ENCODE data around the gene KRABD2.
"Not testable (repeated sequence)": the region's sequence is repeated elsewhere in the genome, so short reads cannot be mapped to it uniquely, and the experiment has no call there.

KRABD2 gene

DNA sequence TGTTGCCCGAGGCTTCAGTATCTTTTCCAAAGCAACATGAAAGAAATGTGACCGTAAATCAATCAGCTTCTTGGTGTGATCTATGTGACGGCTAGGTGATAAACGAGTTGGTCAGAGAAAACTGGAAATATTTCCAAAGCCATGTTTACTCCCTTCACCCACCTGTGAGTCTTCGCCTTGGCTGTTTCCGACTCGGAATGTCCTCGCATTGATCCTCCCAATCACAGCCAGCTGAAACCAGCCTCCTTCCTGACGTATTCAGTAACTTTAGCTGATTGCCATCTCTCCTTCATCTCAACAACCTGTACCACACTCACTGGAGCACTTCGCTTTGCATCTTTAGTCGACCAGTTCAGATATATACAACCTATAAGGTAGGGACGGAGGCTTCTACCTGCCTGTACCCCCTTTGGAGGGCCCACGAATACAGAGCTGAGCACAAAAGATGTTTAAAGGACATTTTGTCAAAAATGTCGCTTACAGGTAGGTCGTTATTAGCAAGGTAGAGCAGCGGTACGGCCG, 705 bp downstream of the KRABD2 start:
- TF ChIP-seq, protein P1, sequence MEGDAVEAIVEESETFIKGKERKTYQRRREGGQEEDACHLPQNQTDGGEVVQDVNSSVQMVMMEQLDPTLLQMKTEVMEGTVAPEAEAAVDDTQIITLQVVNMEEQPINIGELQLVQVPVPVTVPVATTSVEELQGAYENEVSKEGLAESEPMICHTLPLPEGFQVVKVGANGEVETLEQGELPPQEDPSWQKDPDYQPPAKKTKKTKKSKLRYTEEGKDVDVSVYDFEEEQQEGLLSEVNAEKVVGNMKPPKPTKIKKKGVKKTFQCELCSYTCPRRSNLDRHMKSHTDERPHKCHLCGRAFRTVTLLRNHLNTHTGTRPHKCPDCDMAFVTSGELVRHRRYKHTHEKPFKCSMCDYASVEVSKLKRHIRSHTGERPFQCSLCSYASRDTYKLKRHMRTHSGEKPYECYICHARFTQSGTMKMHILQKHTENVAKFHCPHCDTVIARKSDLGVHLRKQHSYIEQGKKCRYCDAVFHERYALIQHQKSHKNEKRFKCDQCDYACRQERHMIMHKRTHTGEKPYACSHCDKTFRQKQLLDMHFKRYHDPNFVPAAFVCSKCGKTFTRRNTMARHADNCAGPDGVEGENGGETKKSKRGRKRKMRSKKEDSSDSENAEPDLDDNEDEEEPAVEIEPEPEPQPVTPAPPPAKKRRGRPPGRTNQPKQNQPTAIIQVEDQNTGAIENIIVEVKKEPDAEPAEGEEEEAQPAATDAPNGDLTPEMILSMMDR (IDR thresholded peaks at IDR 0.05; ENCODE audit: insufficient read depth, low read length, severe bottlenecking), result no peak
- no peaks in the 10 kb centered on the region for H3K27me3 ChIP-seq (ENCODE audit: control insufficient read depth, insufficient read depth, low read length)
- H3K36me3 ChIP-seq (ENCODE audit: control insufficient read depth, insufficient read depth, low read length), result peaks cover 13% of the 10 kb centered on the region
- FAIRE-seq (no peak), DNase-seq (ENCODE audit: low read depth) (peak; percentile 44)
- peak overlapping the region; percentile 67 for H3K4me3 ChIP-seq (ENCODE audit: low read depth, low read length)

DNA sequence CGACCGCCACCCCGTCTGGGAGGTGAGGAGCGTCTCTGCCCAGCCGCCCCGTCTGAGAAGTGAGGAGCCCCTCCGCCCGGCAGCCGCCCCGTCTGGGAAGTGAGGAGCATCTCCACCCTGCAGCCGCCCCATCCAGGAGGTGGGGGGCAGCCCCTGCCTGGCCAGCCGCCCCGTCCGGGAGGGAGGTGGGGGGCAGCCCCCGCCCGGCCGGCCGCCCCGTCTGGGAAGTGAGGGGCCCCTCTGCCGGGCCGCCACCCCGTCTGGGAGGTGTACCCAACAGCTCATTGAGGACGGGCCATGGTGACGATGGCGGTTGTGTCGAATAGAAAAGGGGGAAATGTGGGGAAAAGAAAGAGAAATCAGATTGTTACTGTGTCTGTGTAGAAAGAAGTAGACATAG, 2.6 kb downstream of the KRABD2 start:
- DNase-seq (ENCODE audit: low read depth); H3K36me3 ChIP-seq (ENCODE audit: control insufficient read depth, insufficient read depth, low read length); FAIRE-seq; H3K27me3 ChIP-seq (ENCODE audit: control insufficient read depth, insufficient read depth, low read length); H3K4me3 ChIP-seq (ENCODE audit: low read depth, low read length): not testable (repeated sequence)

DNA sequence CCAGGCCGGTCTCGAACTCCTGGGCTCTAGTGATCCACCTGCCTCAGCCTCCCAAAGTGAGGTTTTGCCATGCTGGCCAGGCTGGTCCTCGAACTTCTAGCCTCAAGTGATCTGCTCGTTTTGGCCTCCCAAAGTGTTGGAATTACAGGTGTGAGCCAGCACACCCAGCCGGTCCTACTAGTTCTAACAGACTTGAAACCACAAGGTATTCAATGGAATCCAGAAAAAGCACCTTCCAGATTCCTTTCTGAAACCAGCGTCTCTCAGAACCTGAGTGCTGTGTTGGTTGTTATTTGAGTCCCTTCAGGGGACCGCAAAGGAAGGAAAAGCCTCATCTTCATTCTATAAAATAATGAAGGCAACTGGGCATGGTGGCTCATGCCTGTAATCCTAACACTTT, 4.1 kb downstream of the KRABD2 start:
- Histone ChIP-seq H3K36me3 (ENCODE audit: control insufficient read depth, insufficient read depth, low read length) (no peaks in the 10 kb centered on the region), H3K4me3 (ENCODE audit: low read depth, low read length) (no peak overlapping the region), H3K27me3 (ENCODE audit: control insufficient read depth, insufficient read depth, low read length) (no peaks in the 10 kb centered on the region)
- FAIRE-seq (no peak), DNase-seq (ENCODE audit: low read depth) (peak; percentile 15)
- TF ChIP-seq, protein P1 (IDR thresholded peaks at IDR 0.05; ENCODE audit: insufficient read depth, low read length, severe bottlenecking), result no peak

DNA sequence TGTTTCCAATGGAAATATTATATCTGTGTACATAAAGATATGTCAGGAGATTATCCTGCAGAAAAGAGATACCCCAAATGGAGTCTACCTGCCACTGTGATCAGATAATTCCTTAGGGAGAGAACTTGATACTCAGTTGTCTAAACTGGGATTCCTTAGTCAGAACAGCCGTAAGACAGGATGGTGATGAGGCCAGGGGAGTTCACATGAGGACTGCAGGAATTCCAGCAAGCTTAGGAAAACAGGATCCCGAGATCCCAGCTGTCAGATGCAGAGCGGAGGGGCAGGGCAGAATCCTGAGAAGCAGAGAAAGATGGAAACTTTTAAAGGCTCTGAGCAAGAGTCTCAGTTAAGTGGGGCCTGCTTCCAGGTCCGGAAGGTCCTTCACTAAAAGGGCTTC, 4.7 kb downstream of the KRABD2 start:
- no peak for FAIRE-seq

DNA sequence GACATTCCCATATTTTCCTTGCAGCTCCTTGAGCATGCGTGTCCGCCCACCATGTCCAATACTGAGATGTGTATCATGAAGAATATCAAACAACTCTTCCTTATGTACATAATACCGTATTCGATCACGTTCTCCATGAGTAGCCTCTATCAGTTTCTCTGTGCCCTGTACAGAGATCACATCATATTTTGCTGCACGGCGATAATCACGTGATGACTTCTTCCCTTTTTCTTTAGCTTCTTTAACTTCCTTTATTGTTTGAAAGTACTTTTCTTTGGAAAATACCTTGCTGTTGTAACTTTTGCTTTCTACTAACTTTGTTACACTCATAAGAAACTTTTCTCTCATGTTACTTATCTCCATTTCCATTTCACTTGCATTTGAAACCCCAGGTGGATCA, 6.6 kb downstream of the KRABD2 start:
- FAIRE-seq (no peak), DNase-seq (ENCODE audit: low read depth) (no peak)
- no peak overlapping the region for H3K4me3 ChIP-seq (ENCODE audit: low read depth, low read length)
- no peaks in the 10 kb centered on the region for H3K27me3 ChIP-seq (ENCODE audit: control insufficient read depth, insufficient read depth, low read length)
- TF ChIP-seq, protein P1 (IDR thresholded peaks at IDR 0.05; ENCODE audit: insufficient read depth, low read length, severe bottlenecking), result no peak
- H3K36me3 ChIP-seq (ENCODE audit: control insufficient read depth, insufficient read depth, low read length), result no peaks in the 10 kb centered on the region

More for the DNA sequence above, 4.7 kb downstream of the KRABD2 start:
- TF ChIP-seq, protein P1 (IDR thresholded peaks at IDR 0.05; ENCODE audit: insufficient read depth, low read length, severe bottlenecking), result no peak
- H3K36me3 ChIP-seq (ENCODE audit: control insufficient read depth, insufficient read depth, low read length), result no peaks in the 10 kb centered on the region
- no peak overlapping the region for H3K4me3 ChIP-seq (ENCODE audit: low read depth, low read length)
- H3K27me3 ChIP-seq (ENCODE audit: control insufficient read depth, insufficient read depth, low read length), result no peaks in the 10 kb centered on the region
- no peak for DNase-seq (ENCODE audit: low read depth)

DNA sequence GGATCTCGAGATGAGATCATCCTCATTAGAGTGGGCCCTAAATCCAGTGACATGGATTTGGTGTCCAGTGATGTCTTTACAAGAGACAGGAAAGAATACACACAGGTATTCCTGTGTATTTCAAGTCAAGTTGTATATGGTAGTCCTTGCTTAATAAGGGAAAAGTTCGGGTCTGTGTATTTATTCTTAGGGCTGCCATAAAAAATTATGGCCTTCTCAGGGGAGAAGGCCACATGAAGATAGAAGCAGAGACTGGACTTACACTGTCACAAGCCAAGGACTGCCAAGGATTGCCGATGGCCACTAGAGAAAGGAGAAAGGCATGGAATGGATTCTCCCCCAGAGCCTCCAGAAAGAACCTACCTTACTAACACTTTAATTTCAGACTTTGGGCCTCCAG, 8.3 kb downstream of the KRABD2 start:
- FAIRE-seq (no peak), DNase-seq (ENCODE audit: low read depth) (no peak)
- TF ChIP-seq, protein P1 (IDR thresholded peaks at IDR 0.05; ENCODE audit: insufficient read depth, low read length, severe bottlenecking), result no peak
- no peaks in the 10 kb centered on the region for H3K27me3 ChIP-seq (ENCODE audit: control insufficient read depth, insufficient read depth, low read length)
- H3K4me3 ChIP-seq (ENCODE audit: low read depth, low read length), result no peak overlapping the region
- H3K36me3 ChIP-seq (ENCODE audit: control insufficient read depth, insufficient read depth, low read length), result no peaks in the 10 kb centered on the region

Measured in bronchial epithelial cell (primary cell).